ENCODE results near the gene ZNF687. TPM values are rescaled to one million over a fixed set of nuclear protein-coding genes. Genes with fewer than 3 reads are reported as not detected.

ZNF687 gene
- total RNA-seq, 1 donor from 2014 or later, result 13.6 TPM

Other genes with a start within 250 kb of the ZNF687 start
- gene BNIPL, start 245.7 kb upstream of the ZNF687 start, total RNA-seq, result 1.6 TPM
- 4.3 TPM for gene C1orf56, start 234.5 kb upstream of the ZNF687 start, total RNA-seq
- gene CDC42SE1, start 222.7 kb upstream of the ZNF687 start, total RNA-seq, result 21.0 TPM
- gene MLLT11, start 221.9 kb upstream of the ZNF687 start, total RNA-seq, result 0.28 TPM
- 6.2 TPM for gene GABPB2, start 211.5 kb upstream of the ZNF687 start, total RNA-seq
- gene SEMA6C, start 135.7 kb upstream of the ZNF687 start, total RNA-seq, result 6.4 TPM
- gene TNFAIP8L2, start 125.7 kb upstream of the ZNF687 start, total RNA-seq, result 0.96 TPM
- 3.9 TPM for gene LYSMD1, start 116.4 kb upstream of the ZNF687 start, total RNA-seq
- 9.4 TPM for gene SCNM1, start 116.2 kb upstream of the ZNF687 start, total RNA-seq
- gene TMOD4, start 106.3 kb upstream of the ZNF687 start, total RNA-seq, result 0.33 TPM
- gene VPS72, start 92.1 kb upstream of the ZNF687 start, total RNA-seq, result 14.4 TPM
- 12.0 TPM for gene PIP5K1A, start 83.7 kb upstream of the ZNF687 start, total RNA-seq
- 80.6 TPM for gene PSMD4, start 27.6 kb upstream of the ZNF687 start, total RNA-seq
- 21.2 TPM for gene PI4KB, start 45.1 kb downstream of the ZNF687 start, total RNA-seq
- 12.2 TPM for gene RFX5, start 65.0 kb downstream of the ZNF687 start, total RNA-seq
- gene SELENBP1, start 90.4 kb downstream of the ZNF687 start, total RNA-seq, result 408 TPM
- 135 TPM for gene PSMB4, start 117.3 kb downstream of the ZNF687 start, total RNA-seq
- 29.3 TPM for gene POGZ, start 177.2 kb downstream of the ZNF687 start, total RNA-seq
- 51.4 TPM for gene CGN, start 229.1 kb downstream of the ZNF687 start, total RNA-seq

All from left lobe of liver (tissue), 1 donor.